ENCODE data around the gene MGMT. TPM values are rescaled to one million over a fixed set of nuclear protein-coding genes. Genes with fewer than 3 reads are reported as not detected.

MGMT gene
- total and polyA plus RNA-seq, 3 donors from 2014 or later = 32.8 to 40.7 (median 37.9) TPM

GRCh38 chr10:129604333-129605032 is 137.4 kb downstream of the MGMT start:
- no peak for DNase-seq
- Histone ChIP-seq H3K4me1 (no peaks in the 10 kb centered on the region), H3K9me3 (no peaks in the 10 kb centered on the region), H3K27me3 (no peaks in the 10 kb centered on the region), H3K4me3 (no peak overlapping the region), H3K27ac (no peak overlapping the region), H3K36me3 (ENCODE audit: low read depth, missing control alignments) (no peaks in the 10 kb centered on the region)
- TF ChIP-seq CTCF (IDR thresholded peaks at IDR 0.05) = no peak
- no peak for TF ChIP-seq POLR2A (IDR thresholded peaks at IDR 0.05)
- intact Hi-C loops (cut with DNase I; ENCODE audit: low total_unique reads) = no loop called here
- 85 to 90% methylated on average over 10 of the region's 10 CpGs for WGBS, 2 donors

- Histone ChIP-seq H3K36me3 (ENCODE audit: low read depth, missing control alignments) (no peaks in the 10 kb centered on the region), H3K27me3 (no peaks in the 10 kb centered on the region), H3K27ac (no peak overlapping the region), H3K4me1 (no peaks in the 10 kb centered on the region), H3K9me3 (no peaks in the 10 kb centered on the region), H3K4me3 (no peak overlapping the region)
- no peak for DNase-seq
- TF ChIP-seq POLR2A (IDR thresholded peaks at IDR 0.05) (no peak), CTCF (IDR thresholded peaks at IDR 0.05) (no peak)
- 94 to 95% methylated on average over 11 of the region's 11 CpGs for WGBS, 2 donors
- intact Hi-C loops (cut with DNase I; ENCODE audit: low total_unique reads) = no loop called here
These were observed 138.4 kb downstream of the MGMT start for GRCh38 chr10:129605266-129605985.

- H3K27ac ChIP-seq = no peak overlapping the region
- DNase-seq = no peak
- no peaks in the 10 kb centered on the region for H3K27me3 ChIP-seq
- 82 to 86% methylated on average over 19 of the region's 19 CpGs for WGBS, 2 donors
- no peaks in the 10 kb centered on the region for H3K36me3 ChIP-seq (ENCODE audit: low read depth, missing control alignments)
- H3K4me3 ChIP-seq = no peak overlapping the region
- H3K4me1 ChIP-seq = no peaks in the 10 kb centered on the region
- no peak for TF ChIP-seq POLR2A (IDR thresholded peaks at IDR 0.05)
- TF ChIP-seq CTCF (IDR thresholded peaks at IDR 0.05) = no peak
- intact Hi-C loops (cut with DNase I; ENCODE audit: low total_unique reads) = no loop called here
- H3K9me3 ChIP-seq = no peaks in the 10 kb centered on the region
These were observed 139.0 kb downstream of the MGMT start for GRCh38 chr10:129605986-129606518.

GRCh38 chr10:129607607-129608109 is 140.6 kb downstream of the MGMT start:
- H3K27ac ChIP-seq = no peak overlapping the region
- no peaks in the 10 kb centered on the region for H3K9me3 ChIP-seq
- DNase-seq = no peak
- intact Hi-C loops (cut with DNase I; ENCODE audit: low total_unique reads) = no loop called here
- H3K4me3 ChIP-seq = no peak overlapping the region
- no peaks in the 10 kb centered on the region for H3K27me3 ChIP-seq
- no peaks in the 10 kb centered on the region for H3K4me1 ChIP-seq
- TF ChIP-seq CTCF (IDR thresholded peaks at IDR 0.05) = no peak
- no peak for TF ChIP-seq POLR2A (IDR thresholded peaks at IDR 0.05)
- no peaks in the 10 kb centered on the region for H3K36me3 ChIP-seq (ENCODE audit: low read depth, missing control alignments)
- 87 to 92% methylated on average over 8 of the region's 8 CpGs for WGBS, 2 donors

All from testis (tissue), 3 donors.